Fibroblast of peridontal ligament (primary cell): Measurements from ENCODE around the gene CCDC110.
A peak's percentile ranks its signal among the peaks of the same experiment; 100 is the strongest.
"Not testable (repeated sequence)": the region's sequence is repeated elsewhere in the genome, so short reads cannot be mapped to it uniquely, and the experiment has no call there.

Experiments used
- DNase-seq: peaks from one replicate; pipeline ENCODE4 v3.0.0-alpha.2; 2010; ENCODE audit errors: extremely low read depth

CCDC110 gene

GRCh38 chr4:185471235-185472102 lies at the start of gene CCDC110:
CCDC110 (minus strand) TSS chr4:185471733; CDS start chr4:185471683, 50 bp downstream.
- DNase-seq, result peak; percentile 94

- no peak for DNase-seq
Observed at GRCh38 chr4:185520119-185520518, 48.6 kb upstream of the CCDC110 start.

- no peak for DNase-seq
Observed at GRCh38 chr4:185518494-185518893, 47.0 kb upstream of the CCDC110 start.

- DNase-seq, result no peak
Observed at GRCh38 chr4:185518069-185518468, 46.5 kb upstream of the CCDC110 start.

- no peak for DNase-seq
Observed at GRCh38 chr4:185515248-185515647, 43.7 kb upstream of the CCDC110 start.

- no peak for DNase-seq
Observed at GRCh38 chr4:185514182-185514697, 42.7 kb upstream of the CCDC110 start.

GRCh38 chr4:185513489-185514181 lies 42.1 kb upstream of the CCDC110 start:
- DNase-seq, result peak; percentile 15

GRCh38 chr4:185512516-185512915 lies 41.0 kb upstream of the CCDC110 start:
- DNase-seq, result peak; percentile 21

GRCh38 chr4:185511243-185511642 lies 39.7 kb upstream of the CCDC110 start:
- not testable (repeated sequence) for DNase-seq

- no peak for DNase-seq
Observed at GRCh38 chr4:185510806-185511205, 39.3 kb upstream of the CCDC110 start.

- DNase-seq, result no peak
Observed at GRCh38 chr4:185508181-185508580, 36.6 kb upstream of the CCDC110 start.

GRCh38 chr4:185506422-185506821 lies 34.9 kb upstream of the CCDC110 start:
- DNase-seq, result no peak

- no peak for DNase-seq
Observed at GRCh38 chr4:185504098-185505047, 32.8 kb upstream of the CCDC110 start.

GRCh38 chr4:185502386-185502785 lies 30.9 kb upstream of the CCDC110 start:
- DNase-seq, result no peak

GRCh38 chr4:185500576-185500975 lies 29.0 kb upstream of the CCDC110 start:
- no peak for DNase-seq

- no peak for DNase-seq
Observed at GRCh38 chr4:185500035-185500434, 28.5 kb upstream of the CCDC110 start.

GRCh38 chr4:185488650-185489049 lies 17.1 kb upstream of the CCDC110 start:
- DNase-seq, result no peak

GRCh38 chr4:185481401-185481800 lies 9.9 kb upstream of the CCDC110 start:
- no peak for DNase-seq

- DNase-seq, result no peak
Observed at GRCh38 chr4:185480016-185480732, 8.6 kb upstream of the CCDC110 start.

- DNase-seq, result no peak
Observed at GRCh38 chr4:185479507-185479971, 8.0 kb upstream of the CCDC110 start.

GRCh38 chr4:185473247-185473646 lies 1.7 kb upstream of the CCDC110 start:
- no peak for DNase-seq
